NB4 (cell line): ENCODE data around the gene NPAS3.

ENCODE experiments used
- POLR2A ChIP-seq: IDR thresholded peaks from 2 replicates; pipeline ENCODE4 v1.6.1; 2011; ENCODE audit warnings: mild to moderate bottlenecking; ENCODE audit not compliant: insufficient read length; ENCODE audit errors: extremely low read depth
- TF ChIP-seq, protein P1 (sequence below): IDR thresholded peaks from one replicate; pipeline ENCODE4 v1.5.1; 2012; ENCODE audit warnings: low read depth, low read length

DNA sequence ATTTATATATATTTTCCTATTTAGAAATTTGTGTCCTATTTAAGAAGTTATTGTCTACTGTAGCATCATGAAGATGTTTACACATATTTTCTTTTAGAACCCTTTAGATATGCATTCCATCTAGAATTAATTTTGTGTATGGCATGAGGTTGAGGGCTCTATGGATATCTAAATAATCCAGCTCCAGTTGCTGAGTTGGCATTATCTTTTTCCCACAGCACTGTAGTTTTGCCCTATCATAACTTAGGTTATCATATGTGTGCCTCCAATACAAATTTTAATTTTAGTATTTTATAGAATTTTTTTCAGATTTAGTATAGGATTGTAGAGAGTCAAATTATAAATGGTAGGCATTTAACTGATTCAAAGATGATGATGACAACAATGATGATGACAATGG lies 159.3 kb downstream of the NPAS3 start:
- TF ChIP-seq, protein P1, sequence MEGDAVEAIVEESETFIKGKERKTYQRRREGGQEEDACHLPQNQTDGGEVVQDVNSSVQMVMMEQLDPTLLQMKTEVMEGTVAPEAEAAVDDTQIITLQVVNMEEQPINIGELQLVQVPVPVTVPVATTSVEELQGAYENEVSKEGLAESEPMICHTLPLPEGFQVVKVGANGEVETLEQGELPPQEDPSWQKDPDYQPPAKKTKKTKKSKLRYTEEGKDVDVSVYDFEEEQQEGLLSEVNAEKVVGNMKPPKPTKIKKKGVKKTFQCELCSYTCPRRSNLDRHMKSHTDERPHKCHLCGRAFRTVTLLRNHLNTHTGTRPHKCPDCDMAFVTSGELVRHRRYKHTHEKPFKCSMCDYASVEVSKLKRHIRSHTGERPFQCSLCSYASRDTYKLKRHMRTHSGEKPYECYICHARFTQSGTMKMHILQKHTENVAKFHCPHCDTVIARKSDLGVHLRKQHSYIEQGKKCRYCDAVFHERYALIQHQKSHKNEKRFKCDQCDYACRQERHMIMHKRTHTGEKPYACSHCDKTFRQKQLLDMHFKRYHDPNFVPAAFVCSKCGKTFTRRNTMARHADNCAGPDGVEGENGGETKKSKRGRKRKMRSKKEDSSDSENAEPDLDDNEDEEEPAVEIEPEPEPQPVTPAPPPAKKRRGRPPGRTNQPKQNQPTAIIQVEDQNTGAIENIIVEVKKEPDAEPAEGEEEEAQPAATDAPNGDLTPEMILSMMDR, result no peak
- no peak for TF ChIP-seq POLR2A
